SK-N-SH treated with all-trans-retinoic acid at 6 μM for 48 hours (cell line): ENCODE measurements around the gene SHOC2.

ENCODE experiments used
- ARNTL ChIP-seq: fragments of 450-650 bp; formaldehyde crosslinking; IDR thresholded peaks from 2 replicates; pipeline ENCODE4 v1.5.0; 2020; ENCODE audit warnings: low read depth, mild to moderate bottlenecking, moderate library complexity, borderline replicate concordance
- CSDC2 ChIP-seq: fragments of 250-450 bp; sonication (Bioruptor Pico); IDR thresholded peaks from 2 replicates; pipeline ENCODE4 v1.5.0; 2020; ENCODE audit warnings: mild to moderate bottlenecking, moderate library complexity
- ISL1 ChIP-seq: fragments of 250-450 bp; sonication (Bioruptor Pico); IDR thresholded peaks from 2 replicates; pipeline ENCODE4 v2.1.2; 2022; ENCODE audit warnings: mild to moderate bottlenecking, moderate library complexity
- OSR1 ChIP-seq: fragments of 250-450 bp; sonication (Bioruptor Pico); IDR thresholded peaks from 2 replicates; pipeline ENCODE4 v1.8.0; 2022; ENCODE audit warnings: moderate library complexity, mild to moderate bottlenecking, inconsistent platforms
- RARB ChIP-seq: fragments of 250-450 bp; sonication (Bioruptor Pico); IDR thresholded peaks from 2 replicates; pipeline ENCODE4 v1.8.0; 2021; ENCODE audit warnings: mild to moderate bottlenecking, moderate library complexity
- TOX ChIP-seq: fragments of 250-450 bp; sonication (Bioruptor Pico); IDR thresholded peaks from 2 replicates; pipeline ENCODE4 v1.8.0; 2021; ENCODE audit warnings: mild to moderate bottlenecking, moderate library complexity, borderline replicate concordance
- ZC3H10 ChIP-seq: fragments of 250-450 bp; sonication (Bioruptor Pico); IDR thresholded peaks from 2 replicates; pipeline ENCODE4 v1.5.1; 2021; ENCODE audit warnings: mild to moderate bottlenecking, moderate library complexity
- ZFP30 ChIP-seq: fragments of 450-650 bp; formaldehyde crosslinking; IDR thresholded peaks from 2 replicates; pipeline ENCODE4 v1.5.0; 2022; ENCODE audit warnings: mild to moderate bottlenecking, moderate library complexity
- ZNF70 ChIP-seq: fragments of 450-650 bp; formaldehyde crosslinking; IDR thresholded peaks from 2 replicates; pipeline ENCODE4 v1.5.0; 2020; ENCODE audit warnings: mild to moderate bottlenecking, moderate library complexity
- TF ChIP-seq, protein P1 (sequence below): fragments of 250-450 bp; sonication (Bioruptor Pico); IDR thresholded peaks from 2 replicates; pipeline ENCODE4 v1.5.1; 2021; ENCODE audit warnings: mild to moderate bottlenecking, moderate library complexity
- TF ChIP-seq, protein P2 (sequence below): fragments of 250-450 bp; sonication (Bioruptor Pico); IDR thresholded peaks from 2 replicates; pipeline ENCODE4 v1.5.0; 2020; ENCODE audit warnings: mild to moderate bottlenecking, moderate library complexity

- no peak for TF ChIP-seq CSDC2 (CRISPR knock-in tag)
- TF ChIP-seq ARNTL (CRISPR knock-in tag) = no peak
- TF ChIP-seq, protein P1, sequence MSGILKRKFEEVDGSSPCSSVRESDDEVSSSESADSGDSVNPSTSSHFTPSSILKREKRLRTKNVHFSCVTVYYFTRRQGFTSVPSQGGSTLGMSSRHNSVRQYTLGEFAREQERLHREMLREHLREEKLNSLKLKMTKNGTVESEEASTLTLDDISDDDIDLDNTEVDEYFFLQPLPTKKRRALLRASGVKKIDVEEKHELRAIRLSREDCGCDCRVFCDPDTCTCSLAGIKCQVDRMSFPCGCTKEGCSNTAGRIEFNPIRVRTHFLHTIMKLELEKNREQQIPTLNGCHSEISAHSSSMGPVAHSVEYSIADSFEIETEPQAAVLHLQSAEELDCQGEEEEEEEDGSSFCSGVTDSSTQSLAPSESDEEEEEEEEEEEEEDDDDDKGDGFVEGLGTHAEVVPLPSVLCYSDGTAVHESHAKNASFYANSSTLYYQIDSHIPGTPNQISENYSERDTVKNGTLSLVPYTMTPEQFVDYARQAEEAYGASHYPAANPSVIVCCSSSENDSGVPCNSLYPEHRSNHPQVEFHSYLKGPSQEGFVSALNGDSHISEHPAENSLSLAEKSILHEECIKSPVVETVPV = no peak
- no peak for TF ChIP-seq OSR1 (CRISPR knock-in tag)
- no peak for TF ChIP-seq ZNF70 (CRISPR knock-in tag)
- no peak for TF ChIP-seq ZC3H10 (CRISPR knock-in tag)
- no peak for TF ChIP-seq ISL1 (CRISPR knock-in tag)
- TF ChIP-seq ZFP30 (CRISPR knock-in tag) = no peak
- TF ChIP-seq RARB = no peak
- TF ChIP-seq, protein P2, sequence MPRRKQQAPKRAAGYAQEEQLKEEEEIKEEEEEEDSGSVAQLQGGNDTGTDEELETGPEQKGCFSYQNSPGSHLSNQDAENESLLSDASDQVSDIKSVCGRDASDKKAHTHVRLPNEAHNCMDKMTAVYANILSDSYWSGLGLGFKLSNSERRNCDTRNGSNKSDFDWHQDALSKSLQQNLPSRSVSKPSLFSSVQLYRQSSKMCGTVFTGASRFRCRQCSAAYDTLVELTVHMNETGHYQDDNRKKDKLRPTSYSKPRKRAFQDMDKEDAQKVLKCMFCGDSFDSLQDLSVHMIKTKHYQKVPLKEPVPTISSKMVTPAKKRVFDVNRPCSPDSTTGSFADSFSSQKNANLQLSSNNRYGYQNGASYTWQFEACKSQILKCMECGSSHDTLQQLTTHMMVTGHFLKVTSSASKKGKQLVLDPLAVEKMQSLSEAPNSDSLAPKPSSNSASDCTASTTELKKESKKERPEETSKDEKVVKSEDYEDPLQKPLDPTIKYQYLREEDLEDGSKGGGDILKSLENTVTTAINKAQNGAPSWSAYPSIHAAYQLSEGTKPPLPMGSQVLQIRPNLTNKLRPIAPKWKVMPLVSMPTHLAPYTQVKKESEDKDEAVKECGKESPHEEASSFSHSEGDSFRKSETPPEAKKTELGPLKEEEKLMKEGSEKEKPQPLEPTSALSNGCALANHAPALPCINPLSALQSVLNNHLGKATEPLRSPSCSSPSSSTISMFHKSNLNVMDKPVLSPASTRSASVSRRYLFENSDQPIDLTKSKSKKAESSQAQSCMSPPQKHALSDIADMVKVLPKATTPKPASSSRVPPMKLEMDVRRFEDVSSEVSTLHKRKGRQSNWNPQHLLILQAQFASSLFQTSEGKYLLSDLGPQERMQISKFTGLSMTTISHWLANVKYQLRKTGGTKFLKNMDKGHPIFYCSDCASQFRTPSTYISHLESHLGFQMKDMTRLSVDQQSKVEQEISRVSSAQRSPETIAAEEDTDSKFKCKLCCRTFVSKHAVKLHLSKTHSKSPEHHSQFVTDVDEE = no peak
- no peak for TF ChIP-seq TOX
These were observed 33.3 kb upstream of the SHOC2 start for GRCh38 chr10:110885932-110886674.
